Small intestine (tissue), 7 donors: ENCODE measurements around the gene PPP1R12B. TPM values are rescaled to one million over a fixed set of nuclear protein-coding genes. Genes with fewer than 3 reads are reported as not detected.
A peak's percentile ranks its signal among the peaks of the same experiment; 100 is the strongest.
"Not testable (repeated sequence)": the region's sequence is repeated elsewhere in the genome, so short reads cannot be mapped to it uniquely, and the experiment has no call there.

Experiments used
- DNase-seq, 2 donors: peaks; one replicate each; pipeline versions ENCODE4 v3.0.0 to v3.0.0-alpha.2; 2013
- FAIRE-seq: peaks from 2 replicates; lab custom pipeline; 2012; peaks lifted over from hg19 to GRCh38; lab: Jason Lieb, UNC
- H3K27ac ChIP-seq, 3 donors: one replicate each; pipeline ENCODE4 v1.5.1; 2013; ENCODE audit warnings: low read length in 2 of 3, mild to moderate bottlenecking in 2 of 3, control low read depth in 1 of 3, inconsistent platforms in 1 of 3, low read depth in 1 of 3, moderate library complexity in 1 of 3
- H3K27me3 ChIP-seq, 3 donors: one replicate each; pipeline ENCODE4 v1.6.1; 2013; ENCODE audit warnings: low read length in 3 of 3, inconsistent platforms in 1 of 3; ENCODE audit not compliant: control insufficient read depth in 3 of 3, insufficient read depth in 3 of 3
- H3K36me3 ChIP-seq, 3 donors: one replicate each; pipeline ENCODE4 v1.6.1; 2013; ENCODE audit warnings: low read length in 3 of 3, inconsistent platforms in 1 of 3, low read depth in 1 of 3, mild to moderate bottlenecking in 1 of 3, moderate library complexity in 1 of 3; ENCODE audit not compliant: control insufficient read depth in 3 of 3, insufficient read depth in 2 of 3
- H3K4me1 ChIP-seq, 3 donors: one replicate each; pipeline ENCODE4 v1.6.1; 2013; ENCODE audit warnings: low read length in 2 of 3, inconsistent platforms in 1 of 3, low read depth in 1 of 3, mild to moderate bottlenecking in 1 of 3, moderate library complexity in 1 of 3; ENCODE audit not compliant: control insufficient read depth in 3 of 3, insufficient read depth in 2 of 3
- H3K4me3 ChIP-seq, 3 donors: one replicate each; pipeline ENCODE4 v1.5.1; 2013; ENCODE audit warnings: low read length in 3 of 3, control low read depth in 1 of 3, inconsistent platforms in 1 of 3, low read depth in 1 of 3, mild to moderate bottlenecking in 1 of 3, moderate library complexity in 1 of 3
- H3K9me3 ChIP-seq, 2 donors: one replicate each; pipeline ENCODE4 v1.6.1; 2013; ENCODE audit warnings: low read depth in 1 of 2, low read length in 1 of 2; ENCODE audit not compliant: control insufficient read depth in 2 of 2, insufficient read depth in 1 of 2
- WGBS, 3 donors: extraction: QIAGEN DNeasy Blood & Tissue Kit; methylation state at CpG; one replicate each; pipeline ENCODE4 v1.1.7; 2013; 5-methylcytosine and 5-hydroxymethylcytosine counted together
- polyA plus RNA-seq, 4 donors: library from polyadenylated mRNA; stranded (reverse) in 3 of 4; unstranded in 1 of 4; fragments of 200-250 nt in 3 of 4; fragments of 120-200 nt in 1 of 4; gene quantifications; one replicate each; pipeline versions ENCODE4 v1.2.1 to v1.2.3, GENCODE V29; 2013
- donor health status: healthy with polysubstance abuse.
- donor health status: control.
- donor health status: control.
- donor health status: Bipolar disorder and iron deficiency.
- donor health status: healthy.

PPP1R12B gene
- polyA plus RNA-seq, 4 donors = 1.1 to 18.1 (median 8.6) TPM

- H3K9me3 ChIP-seq = no peaks in the 10 kb centered on the region
- no peak overlapping the region for H3K4me3 ChIP-seq
- H3K27ac ChIP-seq = no peak overlapping the region
- H3K4me1 ChIP-seq = no peaks in the 10 kb centered on the region
- H3K36me3 ChIP-seq = no peaks in the 10 kb centered on the region
- DNase-seq (no peak), FAIRE-seq (no peak)
- H3K27me3 ChIP-seq = no peaks in the 10 kb centered on the region
Observed at GRCh38 chr1:202357506-202357905, 9.0 kb downstream of the PPP1R12B start.

DNA sequence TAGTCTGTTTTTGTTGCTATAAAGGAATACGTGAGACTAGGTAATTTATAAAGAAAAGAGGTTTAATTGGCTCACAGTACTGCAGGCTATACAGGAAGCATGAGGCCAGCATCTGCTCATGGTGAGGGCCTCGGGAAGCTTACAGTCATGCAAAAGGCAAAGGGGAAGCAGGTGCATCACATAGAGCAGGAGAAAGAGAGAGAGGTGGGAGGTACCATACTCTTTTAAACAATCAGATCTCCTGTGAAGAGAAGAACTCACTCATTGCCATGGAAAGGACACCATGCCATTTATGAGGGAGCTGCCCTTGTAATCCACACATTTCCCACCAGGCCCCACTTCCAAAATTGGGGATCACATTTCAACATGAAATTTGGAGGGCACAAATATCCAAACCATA is 12.7 kb downstream of the PPP1R12B start:
- no peaks in the 10 kb centered on the region for H3K27me3 ChIP-seq
- DNase-seq (no peak), FAIRE-seq (no peak)
- no peaks in the 10 kb centered on the region for H3K36me3 ChIP-seq
- no peaks in the 10 kb centered on the region for H3K9me3 ChIP-seq
- H3K4me3 ChIP-seq = no peak overlapping the region
- H3K4me1 ChIP-seq = no peaks in the 10 kb centered on the region
- H3K27ac ChIP-seq = no peak overlapping the region
- WGBS, 3 donors = 94 to 95% (median 94%) methylated on average over 2 of the region's 2 CpGs

- no peak overlapping the region for H3K4me3 ChIP-seq
- H3K27me3 ChIP-seq = no peaks in the 10 kb centered on the region
- no peak overlapping the region for H3K27ac ChIP-seq
- DNase-seq (no peak), FAIRE-seq (no peak)
- no peaks in the 10 kb centered on the region for H3K36me3 ChIP-seq
- H3K9me3 ChIP-seq = no peaks in the 10 kb centered on the region
- H3K4me1 ChIP-seq = no peaks in the 10 kb centered on the region
- 91 to 96% (median 95%) methylated on average over 3 of the region's 3 CpGs for WGBS, 3 donors
Observed at GRCh38 chr1:202361701-202362100, 13.2 kb downstream of the PPP1R12B start.

- Histone ChIP-seq H3K27ac (no peak overlapping the region), H3K4me3 (no peak overlapping the region), H3K9me3 (no peaks in the 10 kb centered on the region), H3K4me1 (no peaks in the 10 kb centered on the region), H3K36me3 (no peaks in the 10 kb centered on the region), H3K27me3 (no peaks in the 10 kb centered on the region)
- DNase-seq = no peak
- 95 to 99% (median 98%) methylated on average over 2 of the region's 2 CpGs for WGBS, 3 donors
- no peak for FAIRE-seq
Observed at GRCh38 chr1:202362212-202362611, 13.7 kb downstream of the PPP1R12B start.

GRCh38 chr1:202365092-202365815 is 16.8 kb downstream of the PPP1R12B start:
- DNase-seq (no peak), FAIRE-seq (no peak)
- WGBS, 3 donors = 84 to 89% (median 89%) methylated on average over 4 of the region's 4 CpGs

GRCh38 chr1:202367271-202367670 is 18.8 kb downstream of the PPP1R12B start:
- H3K4me1 ChIP-seq = no peaks in the 10 kb centered on the region
- peaks cover 0 to 2% (median 0%) of the 10 kb centered on the region in 3 donors for H3K36me3 ChIP-seq
- no peak overlapping the region for H3K4me3 ChIP-seq
- no peaks in the 10 kb centered on the region for H3K9me3 ChIP-seq
- H3K27ac ChIP-seq = no peak overlapping the region
- FAIRE-seq (no peak), DNase-seq (no peak)
- WGBS, 3 donors = 94 to 95% (median 95%) methylated on average over 1 of the region's 1 CpG
- H3K27me3 ChIP-seq = no peaks in the 10 kb centered on the region

More at GRCh38 chr1:202365092-202365815, 16.8 kb downstream of the PPP1R12B start:
- no peak overlapping the region for H3K4me3 ChIP-seq
- peaks cover 0 to 2% (median 0%) of the 10 kb centered on the region in 3 donors for H3K36me3 ChIP-seq
- H3K27ac ChIP-seq = no peak overlapping the region
- no peaks in the 10 kb centered on the region for H3K9me3 ChIP-seq
- H3K4me1 ChIP-seq = no peaks in the 10 kb centered on the region
- H3K27me3 ChIP-seq = no peaks in the 10 kb centered on the region

- not testable (repeated sequence) for H3K4me3 ChIP-seq, FAIRE-seq, H3K27me3 ChIP-seq, H3K36me3 ChIP-seq, H3K4me1 ChIP-seq, H3K27ac ChIP-seq, H3K9me3 ChIP-seq, DNase-seq
- WGBS, 3 donors = 94 to 95% (median 95%) methylated on average over 4 of the region's 4 CpGs
Observed at GRCh38 chr1:202370906-202371305, 22.4 kb downstream of the PPP1R12B start.

- Histone ChIP-seq H3K4me1 (no peaks in the 10 kb centered on the region), H3K27ac (no peak overlapping the region), H3K27me3 (no peaks in the 10 kb centered on the region), H3K36me3 (no peaks in the 10 kb centered on the region), H3K9me3 (no peaks in the 10 kb centered on the region), H3K4me3 (no peak overlapping the region)
- no peak for FAIRE-seq
- peak; percentile 2 to 10 for DNase-seq
Observed at GRCh38 chr1:202374099-202374498, 25.6 kb downstream of the PPP1R12B start.

DNA sequence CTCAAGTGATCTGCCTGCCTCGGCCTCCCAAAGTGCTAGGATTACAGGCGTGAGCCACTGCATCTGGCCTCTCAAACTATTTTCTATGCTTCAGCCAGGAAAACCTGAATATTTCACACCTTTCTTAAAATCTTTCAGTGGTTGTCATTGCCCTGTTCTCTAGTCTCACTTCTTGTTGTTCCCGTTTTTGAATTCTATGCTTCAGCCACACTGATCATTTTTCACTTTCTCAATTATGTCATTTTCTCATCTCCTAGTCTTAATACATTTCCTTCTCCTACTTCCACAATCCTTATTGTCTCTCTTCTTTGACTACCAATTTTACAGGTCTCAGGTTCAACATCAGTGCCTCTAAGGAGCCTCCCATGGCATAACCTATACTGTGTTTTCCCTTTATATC is 26.7 kb downstream of the PPP1R12B start:
- H3K27ac ChIP-seq, H3K27me3 ChIP-seq, H3K9me3 ChIP-seq, H3K4me1 ChIP-seq, FAIRE-seq, H3K4me3 ChIP-seq, H3K36me3 ChIP-seq, DNase-seq: not testable (repeated sequence)
- WGBS, 3 donors = 82 to 90% (median 83%) methylated on average over 3 of the region's 3 CpGs
